Esophagus muscularis mucosa (tissue), 4 donors: ENCODE measurements around the gene UBE2D3.

Source experiments
- CTCF ChIP-seq, 3 experiments: fragments of 200-600 bp in 2 of 3; fragments of 450-650 bp in 1 of 3; sonication (generic) in 2 of 3; IDR thresholded peaks; one replicate each; pipeline ENCODE4 v1.5.1; 2017 to 2019; ENCODE audit warnings: antibody characterized with exemption in 3 of 3, mild to moderate bottlenecking in 2 of 3, moderate library complexity in 1 of 3
- EP300 ChIP-seq: sonication (generic); formaldehyde crosslinking; IDR thresholded peaks from one replicate; pipeline ENCODE4 v1.6.1; 2017; ENCODE audit warnings: antibody characterized with exemption
- POLR2A ChIP-seq: fragments of 450-650 bp; IDR thresholded peaks from one replicate; pipeline ENCODE4 v1.6.1; 2017; ENCODE audit warnings: antibody characterized with exemption, moderate library complexity, mild to moderate bottlenecking, low read depth
- POLR2AphosphoS5 ChIP-seq, 2 donors: sonication (generic); formaldehyde crosslinking; IDR thresholded peaks; one replicate each; pipeline ENCODE4 v1.6.1; 2017; ENCODE audit warnings: antibody characterized with exemption in 2 of 2

GRCh38 chr4:102789317-102789717 lies 38.0 kb downstream of the UBE2D3 start:
- TF ChIP-seq CTCF (IDR thresholded peaks at IDR 0.05) (no peak), EP300 (no peak), POLR2A (no peak), POLR2AphosphoS5 (IDR thresholded peaks at IDR 0.05) (peak in 1 of 2 donors; percentile 19)
